ENCODE results near the gene CHRNG.
"Not testable (repeated sequence)": the region's sequence is repeated elsewhere in the genome, so short reads cannot be mapped to it uniquely, and the experiment has no call there.

Gene CHRNG

DNA sequence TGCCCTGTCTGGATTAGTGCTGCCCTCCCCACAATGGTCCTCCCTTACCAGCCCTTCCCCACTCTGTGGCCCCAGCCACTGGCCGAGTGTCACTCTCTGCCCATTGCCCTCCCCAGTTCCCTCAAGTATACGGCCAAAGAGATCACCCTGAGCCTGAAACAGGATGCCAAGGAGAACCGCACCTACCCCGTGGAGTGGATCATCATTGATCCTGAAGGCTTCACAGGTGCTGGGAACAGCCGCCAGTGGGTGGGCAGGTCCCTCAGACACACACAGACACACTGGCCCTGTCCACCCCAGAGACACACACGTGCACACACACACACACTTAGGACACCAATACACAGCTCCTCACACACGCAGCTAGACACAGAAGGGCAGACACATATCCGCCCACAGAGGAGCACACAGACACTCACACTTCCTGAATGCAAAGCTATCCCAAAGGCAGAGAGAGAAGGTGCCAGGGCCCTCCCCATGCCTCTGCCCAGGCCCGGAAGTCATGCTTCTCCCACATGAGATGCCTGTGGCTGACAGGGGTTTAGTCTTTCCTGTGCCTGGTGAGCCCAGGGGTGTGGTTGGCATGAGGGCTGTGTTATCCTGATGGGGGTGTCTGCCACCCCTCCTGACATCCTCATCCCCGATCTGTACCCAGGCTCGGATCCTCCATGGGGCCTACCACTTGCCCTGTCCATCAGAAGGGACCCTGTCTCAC is 10.6 kb upstream of the CHRNG start:
- no peak for DNase-seq

DNA sequence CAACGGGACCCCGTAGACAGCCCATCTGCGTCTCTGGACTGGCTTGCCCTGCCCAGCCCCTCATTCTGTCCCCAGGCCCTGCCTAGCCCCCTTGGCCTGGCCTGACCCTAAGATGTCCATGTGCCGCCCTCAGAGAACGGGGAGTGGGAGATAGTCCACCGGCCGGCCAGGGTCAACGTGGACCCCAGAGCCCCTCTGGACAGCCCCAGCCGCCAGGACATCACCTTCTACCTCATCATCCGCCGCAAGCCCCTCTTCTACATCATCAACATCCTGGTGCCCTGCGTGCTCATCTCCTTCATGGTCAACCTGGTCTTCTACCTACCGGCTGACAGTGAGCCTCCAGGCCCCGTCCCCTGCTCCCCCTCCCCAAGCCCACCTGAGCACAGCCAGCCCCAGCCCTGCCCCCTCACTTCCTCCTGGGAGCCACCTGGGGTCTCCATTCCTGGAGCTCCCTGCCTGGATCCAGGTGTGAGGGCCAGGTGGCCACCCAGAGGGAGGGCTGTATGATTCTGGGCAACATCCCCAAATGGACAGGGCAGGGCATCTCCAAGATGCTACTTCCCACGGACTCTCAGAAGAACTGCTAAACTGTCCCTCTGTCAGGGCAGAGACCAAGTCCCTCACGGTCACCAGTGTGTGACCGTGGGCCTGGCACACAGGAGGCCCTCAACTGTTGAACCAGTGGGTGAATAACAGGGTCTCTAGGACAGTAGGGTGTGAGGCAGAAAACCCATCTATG is 9.5 kb upstream of the CHRNG start:
- no peak for DNase-seq

DNA sequence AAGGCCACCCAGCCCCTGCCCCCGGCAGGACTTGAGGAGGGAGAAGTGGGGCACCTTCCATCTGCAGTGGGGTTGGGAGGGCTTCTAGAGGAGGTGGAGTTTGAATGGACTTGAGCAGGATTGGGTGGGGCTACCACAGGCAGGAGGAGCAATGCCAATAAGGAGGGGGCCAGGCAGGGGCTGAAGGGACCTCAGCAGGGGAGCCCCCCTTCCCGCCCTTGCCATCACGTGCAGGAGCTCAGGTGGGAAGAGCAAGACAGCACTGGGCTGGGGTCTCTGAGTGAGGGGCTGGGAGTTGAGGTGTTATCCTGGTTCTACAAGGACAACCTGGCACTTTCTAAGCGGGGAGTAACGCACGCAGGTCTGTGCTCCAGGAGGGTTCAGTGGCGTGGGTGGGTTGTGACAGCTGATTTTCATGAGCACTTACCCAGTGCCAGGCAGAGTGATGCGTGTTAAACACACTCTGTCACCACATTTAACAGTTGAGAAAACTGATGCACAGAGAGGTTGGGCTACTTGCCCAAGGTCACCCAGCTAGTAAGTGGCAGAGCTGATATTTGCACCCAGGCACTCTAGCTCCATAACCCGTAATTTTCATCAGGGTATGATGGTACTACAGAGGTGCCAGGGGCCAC is 8.7 kb upstream of the CHRNG start:
- no peak for DNase-seq

DNA sequence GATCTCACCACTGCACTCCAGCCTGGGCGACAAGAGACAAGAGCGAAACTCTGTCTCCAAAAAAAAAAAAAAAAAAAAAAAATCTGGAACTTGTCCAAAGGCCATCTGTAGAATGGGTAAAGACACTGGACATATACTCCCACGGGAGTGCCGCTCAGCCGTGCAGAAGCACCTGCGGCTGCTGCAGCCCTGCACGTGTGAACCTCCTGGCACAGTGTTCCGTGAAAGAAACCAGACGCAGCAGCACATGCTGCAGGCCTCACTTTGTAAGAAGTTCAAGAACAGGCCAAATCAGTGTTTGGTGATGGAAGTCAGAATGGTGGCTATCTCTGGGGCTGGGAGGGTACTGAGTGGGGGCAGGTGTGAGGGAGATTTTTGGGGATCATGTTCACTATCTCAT is 7.1 kb upstream of the CHRNG start:
- no peak for DNase-seq

DNA sequence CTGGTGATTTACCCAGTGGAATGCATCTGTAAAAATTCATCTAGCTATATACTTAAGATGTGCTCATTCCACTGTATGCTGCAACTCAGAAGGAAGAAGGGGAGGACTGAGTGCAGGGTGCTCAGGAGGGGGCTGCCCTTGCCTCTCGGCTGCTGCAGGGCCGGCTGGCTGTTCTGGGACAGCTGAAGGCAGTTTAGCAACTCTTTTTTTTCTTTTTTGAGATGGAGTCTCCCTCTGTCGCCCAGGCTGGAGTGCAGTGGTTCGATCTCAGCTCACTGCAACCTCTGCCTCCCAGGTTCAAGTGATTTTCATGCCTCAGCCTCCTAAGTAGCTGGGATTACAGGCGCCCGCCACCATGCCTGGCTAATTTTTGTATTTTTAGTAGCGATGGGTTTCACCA is 6.7 kb upstream of the CHRNG start:
- not testable (repeated sequence) for DNase-seq

DNA sequence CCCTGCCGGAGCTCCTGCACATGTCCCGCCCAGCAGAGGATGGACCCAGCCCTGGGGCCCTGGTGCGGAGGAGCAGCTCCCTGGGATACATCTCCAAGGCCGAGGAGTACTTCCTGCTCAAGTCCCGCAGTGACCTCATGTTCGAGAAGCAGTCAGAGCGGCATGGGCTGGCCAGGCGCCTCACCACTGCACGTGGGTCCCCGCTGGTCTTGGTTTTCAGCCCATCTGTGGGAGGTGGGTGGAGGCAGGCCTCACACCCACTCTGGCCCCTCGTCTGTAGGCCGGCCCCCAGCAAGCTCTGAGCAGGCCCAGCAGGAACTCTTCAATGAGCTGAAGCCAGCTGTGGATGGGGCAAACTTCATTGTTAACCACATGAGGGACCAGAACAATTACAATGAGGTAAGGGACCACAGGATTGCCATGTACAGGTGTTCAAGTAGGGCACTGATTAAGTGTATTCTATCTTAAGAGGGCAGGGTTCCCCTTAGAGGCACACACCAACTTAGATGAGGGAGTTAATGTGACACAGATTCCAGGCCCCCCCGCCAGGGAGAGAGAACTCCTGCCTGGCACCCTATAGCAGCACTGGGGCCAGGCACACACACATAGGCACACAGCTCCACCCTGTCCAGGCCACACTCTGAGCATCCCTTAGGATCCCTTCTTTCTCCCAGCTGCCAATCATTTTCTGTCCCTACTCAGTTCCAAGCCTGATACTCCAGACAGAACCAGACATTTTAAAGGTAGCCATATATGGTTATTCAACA is 5.4 kb upstream of the CHRNG start:
- no peak for DNase-seq

DNA sequence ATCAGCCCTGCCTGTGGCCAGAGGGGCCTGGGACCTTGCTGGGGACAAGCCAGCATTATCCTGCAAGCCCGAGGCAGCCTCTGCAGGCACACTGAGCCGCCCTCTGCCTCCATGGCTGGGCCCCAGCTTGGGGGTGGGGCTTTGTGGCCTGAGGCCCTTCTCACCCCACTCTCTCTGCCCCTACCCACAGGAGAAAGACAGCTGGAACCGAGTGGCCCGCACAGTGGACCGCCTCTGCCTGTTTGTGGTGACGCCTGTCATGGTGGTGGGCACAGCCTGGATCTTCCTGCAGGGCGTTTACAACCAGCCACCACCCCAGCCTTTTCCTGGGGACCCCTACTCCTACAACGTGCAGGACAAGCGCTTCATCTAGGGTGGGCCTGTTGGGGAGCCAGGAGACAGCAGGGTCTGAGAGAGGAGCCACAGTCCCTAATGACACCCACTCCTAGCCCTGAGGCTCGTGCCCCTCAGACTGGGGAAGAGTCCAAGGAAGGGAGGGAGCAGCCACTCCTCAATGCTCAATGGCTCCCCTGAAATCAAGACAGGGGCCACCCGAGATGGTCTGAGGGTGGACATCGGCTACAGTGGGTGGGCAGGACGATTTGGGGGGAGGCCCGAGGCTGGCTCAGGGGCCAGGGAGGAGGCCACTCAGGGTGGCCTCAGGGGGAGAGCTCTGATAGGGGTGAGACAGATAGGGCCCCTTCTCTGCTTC is 4.4 kb upstream of the CHRNG start:
- no peak for DNase-seq

DNA sequence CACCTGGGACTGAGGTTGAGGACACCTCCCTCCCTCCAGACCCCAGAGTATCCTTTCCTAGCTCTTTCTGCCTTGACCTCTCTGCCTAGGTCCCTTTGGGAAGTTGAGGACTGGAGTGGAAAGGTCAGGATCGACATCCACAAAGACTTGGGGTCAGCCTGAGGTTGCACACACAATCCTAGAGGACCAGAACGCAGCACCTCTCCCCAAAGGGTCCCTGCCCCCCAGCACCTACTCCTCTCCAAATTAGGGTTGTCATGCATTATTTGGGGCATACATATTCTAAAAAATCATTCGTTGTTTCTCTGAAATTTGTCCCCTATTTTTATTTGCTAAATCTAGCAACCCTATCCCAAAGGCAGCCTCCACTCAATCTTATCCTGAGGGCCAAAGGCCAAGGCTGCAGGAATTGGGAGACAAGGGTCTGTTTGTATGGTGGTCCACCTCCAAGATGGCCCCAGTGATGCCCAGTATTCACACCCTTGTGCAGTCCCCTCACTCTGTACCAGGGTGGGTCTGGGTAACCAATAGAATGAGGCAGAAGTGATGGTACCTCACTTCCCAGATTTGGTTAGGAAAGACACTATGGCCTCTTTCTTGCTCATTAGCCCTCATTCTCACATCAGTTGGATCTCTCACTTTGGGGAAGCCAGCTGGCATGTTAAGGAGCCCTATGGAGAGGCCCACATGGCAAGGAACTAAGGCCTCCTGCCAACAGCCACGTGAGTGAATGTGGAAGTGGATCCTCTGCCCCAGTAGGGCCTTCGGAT is 3.5 kb upstream of the CHRNG start:
- no peak for DNase-seq

DNA sequence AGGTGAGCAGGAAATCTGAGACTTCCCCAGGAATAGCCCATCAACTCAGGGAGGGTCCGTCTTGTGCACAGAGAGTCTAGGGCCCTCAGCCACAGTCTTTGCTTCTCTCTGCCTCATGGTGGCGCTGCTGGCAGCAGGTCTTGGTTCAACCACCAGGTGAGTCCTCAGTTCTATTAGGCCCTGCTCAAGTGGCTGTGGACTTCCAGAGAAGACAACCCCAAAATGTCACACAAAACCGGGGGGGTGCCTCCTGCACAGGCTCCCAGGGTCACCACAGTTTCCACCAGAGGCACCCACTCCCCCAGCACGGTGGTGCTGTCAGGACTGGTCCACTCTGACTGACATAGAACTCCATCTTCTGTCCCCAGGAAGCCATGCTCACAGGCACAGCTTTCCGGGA is 2.4 kb upstream of the CHRNG start:
- DNase-seq = no peak

DNA sequence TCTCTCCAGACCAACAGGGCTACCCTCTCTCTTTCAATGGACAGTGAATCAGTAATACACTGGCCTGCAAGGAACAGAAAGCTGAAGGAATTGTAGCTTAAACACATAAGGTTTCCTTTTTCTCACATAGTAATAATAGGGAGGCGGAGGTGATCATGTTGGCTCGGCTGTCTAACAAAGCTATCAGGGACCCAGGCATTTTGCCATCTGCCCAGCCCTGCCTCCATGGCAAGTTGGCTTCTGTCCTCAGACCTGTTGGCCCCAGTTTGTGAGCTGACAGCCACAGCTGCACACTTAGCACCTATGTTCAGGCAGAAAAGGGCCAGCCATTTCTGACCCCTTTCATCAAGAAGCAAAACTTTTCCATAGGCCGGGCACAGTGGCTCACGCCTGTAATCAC is 2.0 kb upstream of the CHRNG start:
- DNase-seq = no peak

DNA sequence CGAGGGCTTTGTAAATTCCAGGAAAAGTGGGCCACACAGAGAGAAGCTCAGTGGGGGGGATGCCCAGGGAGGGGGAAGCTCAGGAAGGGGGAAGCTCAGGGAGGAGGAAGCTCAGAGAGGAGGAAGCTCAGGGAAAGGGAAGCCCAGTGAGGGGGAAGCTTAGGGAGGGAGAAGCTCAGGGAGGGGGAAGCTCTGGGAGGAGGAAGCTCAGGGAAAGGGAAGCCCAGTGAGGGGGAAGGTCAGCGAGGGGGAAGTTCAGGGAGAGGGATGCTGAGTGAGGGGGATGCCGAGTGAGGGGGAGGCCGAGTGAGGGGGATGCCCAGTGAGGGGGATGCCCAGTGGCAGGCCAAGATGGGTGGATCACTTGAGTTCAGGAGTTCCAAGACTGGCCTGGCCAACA is 821 bp upstream of the CHRNG start:
- no peak for DNase-seq

DNA sequence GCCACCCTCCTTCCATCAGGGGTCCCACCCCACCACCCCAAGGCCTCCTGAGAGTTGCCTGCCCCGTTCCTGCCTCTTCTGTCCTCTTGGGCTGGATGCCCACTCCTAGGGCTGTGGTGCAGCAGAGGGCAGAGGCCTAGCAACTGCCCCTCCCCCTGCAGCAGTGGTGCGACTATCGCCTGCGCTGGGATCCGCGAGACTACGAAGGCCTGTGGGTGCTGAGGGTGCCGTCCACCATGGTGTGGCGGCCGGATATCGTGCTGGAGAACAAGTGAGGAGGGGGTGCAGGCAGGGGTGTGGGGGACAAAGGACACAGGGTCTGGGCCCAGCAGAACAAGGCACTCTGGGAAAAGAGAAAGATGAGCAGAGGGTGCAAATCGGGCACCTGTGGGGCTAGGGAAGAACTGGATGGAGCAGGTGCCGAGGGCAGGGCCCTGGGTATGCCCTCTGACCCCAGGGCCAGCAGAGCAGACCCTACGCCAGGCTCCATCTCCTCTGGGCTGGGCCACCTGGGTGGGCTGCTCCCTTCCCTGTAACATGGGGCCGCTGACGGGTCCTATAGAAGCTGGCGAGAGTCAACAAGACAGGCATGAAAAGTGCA is 1.0 kb downstream of the CHRNG start:
- no peak for DNase-seq

DNA sequence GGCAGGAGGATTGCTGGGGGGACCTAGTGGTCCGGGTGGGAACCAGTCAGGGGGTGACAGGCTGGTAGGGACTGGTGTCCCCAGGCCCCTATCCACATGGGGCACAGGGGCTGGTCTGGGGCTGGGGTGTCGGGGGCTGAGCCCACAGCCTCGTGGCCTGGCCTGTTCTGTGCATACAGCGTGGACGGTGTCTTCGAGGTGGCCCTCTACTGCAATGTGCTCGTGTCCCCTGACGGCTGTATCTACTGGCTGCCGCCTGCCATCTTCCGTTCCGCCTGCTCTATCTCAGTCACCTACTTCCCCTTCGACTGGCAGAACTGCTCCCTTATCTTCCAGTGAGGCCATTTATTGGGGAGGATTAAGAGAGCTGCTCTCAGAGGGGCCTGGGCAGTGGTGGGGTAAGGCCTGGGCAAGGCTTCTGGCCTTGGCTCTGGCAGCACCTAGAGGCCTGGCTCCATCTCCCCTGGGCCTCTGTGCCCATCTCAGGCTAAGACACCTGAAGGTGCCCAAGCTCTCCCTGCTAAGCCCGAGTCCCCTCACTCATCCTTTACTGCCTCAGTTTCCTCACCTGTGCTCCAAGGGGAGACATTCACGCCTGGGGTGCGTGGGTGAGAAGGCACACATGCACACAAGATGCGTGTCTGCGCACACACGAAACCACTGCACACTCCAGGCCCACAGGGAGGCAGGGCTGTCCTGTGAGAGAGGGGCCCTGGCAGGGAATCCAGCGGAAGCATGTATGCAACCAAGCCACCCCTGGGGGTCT is 1.9 kb downstream of the CHRNG start:
- DNase-seq = no peak

DNA sequence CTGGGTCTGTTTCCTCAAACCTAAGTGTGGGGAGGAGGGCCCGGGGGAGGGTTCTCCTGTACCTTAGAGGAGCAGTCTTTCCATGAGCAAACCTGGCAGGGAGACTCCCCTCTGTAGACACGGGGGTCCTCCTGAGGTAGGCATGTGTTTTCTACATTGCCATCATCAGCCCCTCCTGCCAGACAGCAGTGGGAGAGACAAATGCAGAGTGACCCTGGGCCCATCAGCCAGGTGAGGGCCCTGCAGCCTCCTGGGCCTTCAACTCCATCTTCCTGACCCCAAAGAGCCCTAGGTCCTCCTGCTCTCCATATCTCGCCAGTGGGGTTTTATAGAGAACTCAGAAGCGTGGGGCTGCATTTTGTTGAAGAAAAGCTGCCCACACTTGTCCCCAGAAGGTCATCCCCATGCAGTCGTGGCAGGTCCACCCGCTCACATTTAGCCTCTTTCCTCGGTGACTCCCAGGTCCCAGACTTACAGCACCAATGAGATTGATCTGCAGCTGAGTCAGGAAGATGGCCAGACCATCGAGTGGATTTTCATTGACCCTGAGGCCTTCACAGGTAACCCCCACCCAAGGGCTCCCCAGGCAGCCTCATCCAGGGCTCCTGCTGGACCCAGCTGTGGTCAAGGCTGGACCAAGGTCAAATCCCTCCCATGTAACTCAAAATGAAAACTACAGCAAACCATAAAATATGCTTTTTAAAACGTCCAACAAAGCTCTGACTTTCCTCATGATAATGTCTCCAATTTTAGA is 2.6 kb downstream of the CHRNG start:
- no peak for DNase-seq

DNA sequence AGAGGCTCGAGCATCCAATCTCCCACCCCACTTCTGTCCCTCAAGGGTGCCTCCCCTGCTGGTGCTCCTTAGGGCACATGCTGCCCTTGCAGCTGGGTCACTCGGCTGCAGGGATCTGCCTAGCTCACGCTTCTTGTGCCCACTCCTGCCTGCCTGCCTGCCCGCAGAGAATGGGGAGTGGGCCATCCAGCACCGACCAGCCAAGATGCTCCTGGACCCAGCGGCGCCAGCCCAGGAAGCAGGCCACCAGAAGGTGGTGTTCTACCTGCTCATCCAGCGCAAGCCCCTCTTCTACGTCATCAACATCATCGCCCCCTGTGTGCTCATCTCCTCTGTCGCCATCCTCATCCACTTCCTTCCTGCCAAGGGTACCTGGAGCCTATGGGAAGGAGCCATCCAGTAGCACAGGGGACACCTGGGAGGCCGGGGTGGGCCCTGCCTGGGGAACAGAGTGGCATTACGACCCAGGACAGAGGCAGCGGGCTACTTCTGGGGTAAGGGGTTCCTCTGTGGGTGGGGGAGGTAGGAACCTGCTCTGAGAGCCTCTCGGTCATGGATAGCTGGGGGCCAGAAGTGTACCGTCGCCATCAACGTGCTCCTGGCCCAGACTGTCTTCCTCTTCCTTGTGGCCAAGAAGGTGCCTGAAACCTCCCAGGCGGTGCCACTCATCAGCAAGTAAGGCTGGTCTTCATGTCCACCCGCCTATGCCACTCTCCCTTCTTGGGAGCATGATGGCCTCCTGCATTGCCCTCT is 3.4 kb downstream of the CHRNG start:
- no peak for DNase-seq

DNA sequence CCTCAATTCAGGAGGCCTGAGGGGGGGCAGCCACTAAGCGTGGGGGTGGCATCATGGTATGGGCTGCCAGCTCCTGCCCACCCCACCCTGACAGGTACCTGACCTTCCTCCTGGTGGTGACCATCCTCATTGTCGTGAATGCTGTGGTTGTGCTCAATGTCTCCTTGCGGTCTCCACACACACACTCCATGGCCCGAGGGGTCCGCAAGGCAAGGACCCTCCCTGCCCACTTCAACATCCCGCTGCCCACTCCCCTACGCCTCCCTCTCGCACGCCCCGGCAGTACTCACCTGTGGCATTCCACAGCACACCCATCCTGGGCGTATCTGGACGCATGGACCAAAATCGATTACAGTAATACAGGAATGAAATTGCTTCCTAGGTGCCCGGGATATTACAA is 4.0 kb downstream of the CHRNG start:
- no peak for DNase-seq

DNA sequence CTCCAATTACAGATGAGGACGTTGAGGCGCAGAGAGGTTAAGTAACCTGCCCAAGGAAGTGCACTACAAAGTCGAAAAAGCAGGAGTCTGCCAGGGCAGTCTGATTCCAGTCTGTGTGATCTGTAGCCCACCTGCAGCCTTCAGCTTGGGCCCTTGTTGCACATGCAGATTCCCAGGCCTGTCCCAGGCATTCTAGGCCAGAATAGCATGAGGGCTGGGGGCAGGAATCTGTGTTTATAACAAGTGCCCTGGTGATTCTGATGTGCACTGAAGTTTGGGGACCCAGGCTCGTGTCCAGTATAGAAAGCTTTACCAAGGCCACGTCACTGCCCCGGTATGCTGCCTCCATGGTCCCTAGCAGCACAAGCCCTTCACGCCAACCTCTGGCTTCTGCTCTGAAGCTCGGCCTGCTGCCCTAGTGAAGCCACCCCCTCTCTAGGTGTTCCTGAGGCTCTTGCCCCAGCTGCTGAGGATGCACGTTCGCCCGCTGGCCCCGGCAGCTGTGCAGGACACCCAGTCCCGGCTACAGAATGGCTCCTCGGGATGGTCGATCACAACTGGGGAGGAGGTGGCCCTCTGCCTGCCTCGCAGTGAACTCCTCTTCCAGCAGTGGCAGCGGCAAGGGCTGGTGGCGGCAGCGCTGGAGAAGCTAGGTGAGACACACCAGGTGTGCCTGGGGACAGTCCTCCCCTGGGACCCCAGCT is 4.6 kb downstream of the CHRNG start:
- no peak for DNase-seq

DNA sequence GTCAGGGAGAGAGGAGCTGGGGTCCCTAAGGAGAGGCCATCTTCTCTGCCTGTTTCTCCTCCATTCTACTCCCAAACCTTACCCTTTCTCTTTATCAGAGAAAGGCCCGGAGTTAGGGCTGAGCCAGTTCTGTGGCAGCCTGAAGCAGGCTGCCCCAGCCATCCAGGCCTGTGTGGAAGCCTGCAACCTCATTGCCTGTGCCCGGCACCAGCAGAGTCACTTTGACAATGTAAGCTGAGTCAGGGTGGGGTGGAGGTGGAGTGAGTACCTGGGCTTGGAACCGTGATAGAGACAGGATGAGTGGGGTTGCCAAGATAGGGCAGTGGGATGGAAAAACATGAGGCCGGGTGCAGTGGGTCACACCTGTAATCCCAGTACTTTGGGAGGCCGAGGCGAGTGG is 5.2 kb downstream of the CHRNG start:
- DNase-seq = no peak

All from activated CD8-positive, alpha-beta memory T cell treated with anti-CD3 and anti-CD28 coated beads, Interleukin-2, amount 50 U/mL, for 48 hours (primary cell).